ENCODE results near the gene NME4. TPM values are rescaled to one million over a fixed set of nuclear protein-coding genes. Genes with fewer than 3 reads are reported as not detected.
"Not testable (repeated sequence)": the region's sequence is repeated elsewhere in the genome, so short reads cannot be mapped to it uniquely, and the experiment has no call there.

The NME4 gene
- total and polyA plus RNA-seq, 10 of the 15 experiments (the other 5 are each of a cell fraction or from before 2014, with no cell fraction given), result 11.0 to 235 (median 97.7) TPM

DNA sequence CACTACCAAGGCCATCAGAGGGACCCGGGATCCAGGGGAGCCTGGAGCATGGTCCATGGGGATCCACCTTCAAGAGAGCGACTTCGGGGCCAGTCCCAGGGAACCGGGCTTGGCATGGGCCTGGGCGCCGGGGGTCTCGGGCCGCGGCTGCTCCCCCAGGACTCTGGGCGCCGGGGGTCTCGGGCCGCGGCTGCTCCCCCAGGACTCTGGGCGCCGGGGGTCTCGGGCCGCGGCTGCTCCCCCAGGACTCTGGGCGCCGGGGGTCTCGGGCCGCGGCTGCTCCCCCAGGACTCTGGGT is 34.3 kb upstream of the NME4 start:
- CTCF ChIA-PET, result interaction anchor here (0.5 to 2.5 kb wide), 17 partner anchors 8 to 297 kb away, joined by 3 to 29 read pairs (median 4); partner anchors contain the start of genes HBQ1 and MRPL28
- POLR2A ChIA-PET, result interaction anchor here (0.6 kb wide), 1 partner anchor 49 kb away, joined by 3 read pairs; no protein-coding TSS in a partner anchor
- H3K79me2 ChIP-seq (ENCODE audit: control insufficient read depth, insufficient read depth, low read length); BruUV-seq (replicated peaks); H3K36me3 ChIP-seq (ENCODE audit: control insufficient read depth in 2 of 2, insufficient read depth in 2 of 2, low read length in 1 of 2); H3K4me2 ChIP-seq (ENCODE audit: control insufficient read depth, insufficient read depth); ATAC-seq; H4K20me1 ChIP-seq (ENCODE audit: control insufficient read depth, insufficient read depth); H3K4me1 ChIP-seq (ENCODE audit: control insufficient read depth, insufficient read depth, low read length); H3K9ac ChIP-seq (ENCODE audit: control insufficient read depth, insufficient read depth, low read length); H3K27ac ChIP-seq (ENCODE audit: control insufficient read depth, insufficient read depth); H3K27me3 ChIP-seq (replicated peaks in 1 of 2; ENCODE audit: control insufficient read depth in 2 of 2, insufficient read depth in 2 of 2, low read length in 1 of 2); in situ Hi-C loops (cut with MboI); H3K9me3 ChIP-seq (replicated peaks; ENCODE audit: control insufficient read depth, insufficient read depth, low read length); FAIRE-seq; H3K4me3 ChIP-seq; DNase-seq (ENCODE audit: low read depth, low spot score); H2AFZ ChIP-seq (ENCODE audit: control insufficient read depth, low read depth, low read length): not testable (repeated sequence)
- RAD21 ChIA-PET (ENCODE audit: unreplicated experiment), result interaction anchor here (0.8 to 1.6 kb wide), 6 partner anchors 8 to 297 kb away, joined by 3 to 19 read pairs (median 6); partner anchors contain the start of genes AXIN1 and MRPL28
- WGBS (ENCODE audit: insufficient coverage, insufficient replicate concordance, low lambda C conversion rate, missing lambda C conversion rate), result 55% methylated on average over 24 of the region's 24 CpGs
- SMC1A ChIA-PET (ENCODE audit: uncharacterized antibody, unreplicated experiment), result interaction anchor here (1.0 to 2.1 kb wide), 4 partner anchors 8 to 257 kb away, joined by 3 to 12 read pairs (median 6); partner anchors contain the start of gene MRPL28
- intact Hi-C loops (cut with micrococcal nuclease; ENCODE audit: unreplicated experiment), result loop anchor here (2.0 kb wide), 1 partner anchor 256 kb away; no protein-coding TSS in a partner anchor

GRCh38 chr16:363110-363765 is 33.8 kb upstream of the NME4 start:
- ChIA-PET SMC1A (ENCODE audit: uncharacterized antibody, unreplicated experiment) (interaction anchor here (2.0 to 2.1 kb wide), 2 partner anchors 245 to 256 kb away, joined by 8 to 12 read pairs; no protein-coding TSS in a partner anchor), RAD21 (ENCODE audit: unreplicated experiment) (interaction anchor here (1.2 to 1.6 kb wide), 3 partner anchors 7 to 256 kb away, joined by 4 to 8 read pairs (median 5); partner anchors contain the start of genes AXIN1 and MRPL28), POLR2A (no interaction called here), CTCF (interaction anchor here (0.5 to 2.5 kb wide), 11 partner anchors 13 to 297 kb away, joined by 3 to 29 read pairs (median 5); no protein-coding TSS in a partner anchor)
- 43% methylated on average over 14 of the region's 20 CpGs for WGBS (ENCODE audit: insufficient coverage, insufficient replicate concordance, low lambda C conversion rate, missing lambda C conversion rate)
- peaks cover 2 to 10% of the 10 kb centered on the region in 2 experiments; a peak in 3 of 4 replicates for H3K36me3 ChIP-seq (ENCODE audit: control insufficient read depth in 2 of 2, insufficient read depth in 2 of 2, low read length in 1 of 2)
- H3K27ac ChIP-seq (ENCODE audit: control insufficient read depth, insufficient read depth), result no peak overlapping the region
- TF ChIP-seq CTCF (IDR thresholded peaks at IDR 0.05 in 2 of 3, conservative IDR thresholded peaks at IDR 0.05 in 1 of 3; ENCODE audit: control insufficient read depth in 2 of 3, extremely low read depth in 1 of 3, insufficient read depth in 1 of 3, low read depth in 3 of 3, low read length in 3 of 3), result no peak
- no peak for TF ChIP-seq MEF2A (IDR thresholded peaks at IDR 0.05; ENCODE audit: insufficient read depth, low read depth, low read length)
- no peak for TF ChIP-seq MTA3 (IDR thresholded peaks at IDR 0.05; ENCODE audit: borderline replicate concordance, low read length)
- TF ChIP-seq BRCA1 (IDR thresholded peaks at IDR 0.05; ENCODE audit: low read depth, low read length), result no peak
- H2AFZ ChIP-seq (ENCODE audit: control insufficient read depth, low read depth, low read length), result no peak overlapping the region
- H3K27me3 ChIP-seq (replicated peaks in 1 of 2; ENCODE audit: control insufficient read depth in 2 of 2, insufficient read depth in 2 of 2, low read length in 1 of 2), result no peaks in the 10 kb centered on the region
- no peaks in the 10 kb centered on the region for H3K4me1 ChIP-seq (ENCODE audit: control insufficient read depth, insufficient read depth, low read length)
- no peak for FAIRE-seq
- no peak overlapping the region for H3K4me2 ChIP-seq (ENCODE audit: control insufficient read depth, insufficient read depth)
- in situ Hi-C loops (cut with MboI), result no loop called here
- H3K79me2 ChIP-seq (ENCODE audit: control insufficient read depth, insufficient read depth, low read length), result no peaks in the 10 kb centered on the region
- no peak overlapping the region for H3K9ac ChIP-seq (ENCODE audit: control insufficient read depth, insufficient read depth, low read length)
- no peak for DNase-seq (ENCODE audit: low read depth, low spot score)
- ATAC-seq, result no peak; the same call in 2 of the 3 replicates
- no TSS peak for BruUV-seq (replicated peaks)
- H4K20me1 ChIP-seq (ENCODE audit: control insufficient read depth, insufficient read depth), result no peaks in the 10 kb centered on the region
- H3K4me3 ChIP-seq, result no peak overlapping the region
- H3K9me3 ChIP-seq (replicated peaks; ENCODE audit: control insufficient read depth, insufficient read depth, low read length), result no peaks in the 10 kb centered on the region
- intact Hi-C loops (cut with micrococcal nuclease; ENCODE audit: unreplicated experiment), result loop anchor here (2.0 kb wide), 1 partner anchor 256 kb away; no protein-coding TSS in a partner anchor
